Stimulated activated CD4-positive, alpha-beta T cell treated with anti-CD3 and anti-CD28 coated beads, Interleukin-4, amount 100 ng/mL, for 4 hours (primary cell): ENCODE results near the gene RGPD4.
"Not testable (repeated sequence)": the region's sequence is repeated elsewhere in the genome, so short reads cannot be mapped to it uniquely, and the experiment has no call there.

Experiments
- DNase-seq, 2 experiments: peaks; one replicate each; pipeline ENCODE4 v3.0.0-alpha.2; 2020

RGPD4 gene

DNA sequence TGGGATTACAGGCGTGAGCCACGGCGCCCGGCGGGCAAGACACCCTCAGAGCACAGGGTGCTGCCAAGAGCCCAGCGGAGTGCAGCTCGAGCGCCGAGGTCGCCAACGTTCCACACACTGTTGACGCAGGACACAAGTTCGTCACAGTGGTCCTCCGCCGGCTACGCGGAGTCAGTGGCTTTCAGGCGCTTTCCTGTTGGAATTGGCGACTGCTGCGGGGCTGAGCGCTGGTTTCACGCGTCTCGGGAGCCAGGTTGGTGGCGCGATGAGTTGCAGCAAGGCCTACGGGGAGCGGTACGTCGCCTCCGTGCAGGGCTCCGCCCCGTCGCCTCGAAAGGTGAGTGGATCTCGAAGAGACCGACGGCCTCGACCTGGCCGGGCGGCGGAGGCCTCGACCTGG is at the start of gene RGPD4:
TSS of gene RGPD4 (plus strand) at position 144 of the 400 bp plus-strand sequence. CDS start at position 266, 122 bp downstream.
- DNase-seq, result not testable (repeated sequence)

- DNase-seq, result no peak
These were observed 48.7 kb upstream of the RGPD4 start for GRCh38 chr2:107777974-107778373.

DNA sequence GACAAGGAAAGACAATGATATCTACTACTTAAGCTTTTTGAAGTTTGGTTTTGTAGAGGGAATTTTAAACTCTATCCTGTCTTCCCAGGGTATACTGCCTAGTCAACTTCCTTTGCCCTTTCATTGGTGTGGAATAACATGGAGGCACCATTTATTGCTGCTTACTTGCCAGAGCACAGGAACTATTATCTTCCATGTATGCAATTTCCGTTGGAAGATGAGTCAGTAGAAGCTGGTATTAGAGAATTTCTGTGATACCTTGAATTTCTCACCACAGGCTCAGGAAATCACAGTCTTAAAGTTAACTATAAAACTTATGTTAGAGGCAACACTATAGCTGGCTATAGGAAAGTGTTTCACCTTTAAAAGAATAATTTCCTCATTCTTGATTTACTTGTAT is 40.9 kb upstream of the RGPD4 start:
- DNase-seq, result no peak

DNA sequence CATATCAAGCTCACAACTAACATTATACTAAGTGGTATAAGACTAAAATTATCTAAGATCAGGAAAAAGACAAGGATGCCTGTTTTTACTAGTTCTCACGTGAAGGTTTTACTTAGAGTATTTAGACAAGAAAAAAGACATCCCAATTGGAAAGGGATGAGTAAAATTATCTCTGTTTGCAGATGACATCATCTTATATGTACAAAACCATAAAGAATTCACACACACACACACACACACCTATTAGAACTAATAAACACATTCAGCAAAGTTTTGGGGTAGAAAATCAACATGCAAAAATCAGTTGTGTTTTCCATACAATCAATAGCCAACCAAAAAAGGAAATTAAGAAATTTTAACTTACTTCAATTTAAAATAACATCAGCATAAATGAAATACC is 35.9 kb upstream of the RGPD4 start:
- DNase-seq, result no peak

DNA sequence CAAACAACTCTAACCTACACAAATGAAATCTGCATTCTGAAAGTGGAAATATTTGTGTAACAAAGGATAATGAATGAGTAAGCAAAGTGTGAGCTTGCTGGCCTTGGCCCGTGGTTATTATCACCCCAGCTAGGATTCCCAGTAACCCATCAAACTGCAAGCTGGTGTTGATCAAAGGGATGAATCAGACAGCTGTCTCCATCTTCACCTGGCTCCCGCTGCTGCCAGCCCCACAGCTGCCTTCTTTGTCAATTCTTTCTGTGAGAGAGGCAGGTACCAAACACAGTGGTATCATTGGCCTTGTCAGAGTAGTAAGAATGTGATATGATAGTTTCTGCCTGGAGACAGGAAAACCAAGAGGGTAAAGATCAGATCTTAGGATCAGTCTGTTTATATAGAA is 25.2 kb upstream of the RGPD4 start:
- no peak for DNase-seq

GRCh38 chr2:107804608-107805498 is 21.8 kb upstream of the RGPD4 start:
- no peak for DNase-seq

- DNase-seq, result no peak
These were observed 19.8 kb upstream of the RGPD4 start for GRCh38 chr2:107806901-107807300.

DNA sequence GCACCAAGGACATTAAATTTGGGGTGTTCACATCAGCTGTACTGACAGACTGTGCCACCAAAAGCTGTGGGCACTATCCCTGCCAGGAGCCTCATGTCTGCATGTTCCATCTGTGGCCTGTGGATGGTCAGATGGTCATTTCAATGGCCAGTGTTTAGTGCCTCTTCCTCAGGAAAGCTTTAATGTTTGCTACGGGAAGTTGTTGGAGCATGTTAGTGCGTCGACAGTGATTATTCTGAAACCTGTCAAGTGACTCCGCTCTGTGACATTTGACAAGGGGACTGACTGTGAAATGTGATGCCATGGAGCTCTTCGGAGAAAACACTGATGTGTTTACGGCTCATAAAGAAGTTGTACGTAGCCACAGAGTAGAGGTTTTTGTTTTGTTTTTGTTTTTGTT is 18.7 kb upstream of the RGPD4 start:
- no peak for DNase-seq

DNA sequence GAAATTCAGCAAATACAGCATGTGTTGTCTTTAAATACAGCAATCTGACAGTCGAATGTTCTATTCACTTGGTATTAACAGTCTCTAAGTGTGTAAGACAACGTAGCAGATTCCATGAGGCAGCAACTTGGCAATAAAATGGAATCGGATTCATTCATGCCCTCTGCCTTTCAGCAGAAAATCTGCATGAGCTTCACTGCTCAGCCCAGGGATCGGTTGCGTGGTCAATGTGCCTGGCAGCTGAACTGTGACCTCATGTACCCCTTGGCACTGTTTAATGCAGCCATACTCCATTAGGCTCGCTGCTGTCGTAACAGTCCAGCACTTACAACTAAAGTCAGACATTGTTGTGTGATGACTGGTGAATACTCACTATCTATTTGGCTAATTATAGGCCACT is 17.7 kb upstream of the RGPD4 start:
- no peak for DNase-seq

DNA sequence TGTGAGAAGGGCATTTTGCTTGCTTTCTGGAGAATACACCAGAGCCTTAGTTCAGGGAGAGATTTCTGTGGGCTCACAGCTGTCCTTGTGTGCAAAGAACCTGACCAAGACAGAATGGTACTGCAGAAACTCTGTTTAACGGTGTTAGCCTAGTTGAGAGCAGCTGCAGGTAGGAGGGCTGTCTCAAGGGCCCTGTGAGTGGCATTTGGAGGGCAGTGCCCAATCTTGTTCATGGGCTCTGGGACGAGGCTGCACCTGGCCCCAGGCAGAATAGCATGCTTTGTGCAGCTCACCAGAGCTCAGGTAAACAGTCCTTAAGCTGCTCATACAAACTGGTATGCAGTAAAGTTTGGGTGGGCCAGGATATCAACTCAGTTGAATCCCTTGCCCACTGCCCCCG is 16.9 kb upstream of the RGPD4 start:
- DNase-seq, result no peak

DNA sequence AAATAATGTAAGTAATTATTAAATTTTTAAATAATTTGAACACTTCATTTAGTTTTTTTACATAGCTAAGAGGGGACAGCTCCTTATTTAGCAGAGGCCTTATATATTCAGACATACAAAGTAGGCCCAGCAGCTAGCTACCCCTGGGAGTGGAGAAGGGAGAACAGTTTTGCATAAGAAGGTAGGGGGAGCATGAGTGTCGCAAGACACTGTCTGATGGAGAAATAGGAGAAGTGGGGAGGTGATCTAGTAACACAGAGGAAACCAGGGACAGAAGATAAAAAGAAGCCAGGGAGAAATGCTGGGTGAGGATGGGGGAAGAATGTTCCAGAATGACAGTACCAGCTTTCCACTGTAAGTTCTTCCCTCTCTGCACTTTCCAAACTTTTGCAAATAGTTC is 16.0 kb upstream of the RGPD4 start:
- no peak for DNase-seq

DNA sequence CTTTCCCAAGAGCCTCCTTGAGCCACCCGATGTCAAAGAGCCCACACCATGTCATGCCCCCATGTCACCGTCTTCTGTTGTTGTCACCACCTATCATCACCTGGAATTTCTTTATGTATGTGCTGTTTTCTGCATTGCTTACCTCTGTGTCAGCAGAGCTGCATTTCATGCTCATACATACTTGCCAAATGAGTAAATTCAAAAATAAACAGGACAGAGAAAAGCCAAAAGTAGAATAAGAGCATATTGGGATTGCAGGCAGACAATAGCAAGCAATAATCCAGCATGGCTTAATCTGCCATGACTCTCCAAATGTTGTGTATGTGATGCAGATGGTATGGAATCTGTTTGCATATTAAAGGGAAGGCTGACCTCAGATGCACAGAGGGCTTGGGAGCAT is 15.3 kb upstream of the RGPD4 start:
- no peak for DNase-seq

DNA sequence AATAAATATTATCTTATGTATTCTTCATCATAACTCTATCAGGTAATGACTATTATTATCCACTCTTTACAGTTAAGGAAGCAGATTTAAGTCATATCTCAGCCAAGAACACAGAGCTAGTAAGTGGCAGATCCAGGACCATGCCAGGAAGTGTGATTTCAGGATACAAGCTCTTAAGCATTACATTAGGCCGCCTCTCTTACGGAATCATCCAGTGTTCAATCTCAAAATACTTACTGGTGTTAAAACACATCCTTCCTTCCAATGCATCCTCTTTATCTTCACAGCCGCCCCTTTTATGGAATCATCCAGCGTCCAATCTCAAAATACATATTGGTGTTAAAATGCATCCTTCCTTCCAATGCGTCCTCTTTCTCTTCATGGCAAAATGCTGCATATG is 14.7 kb upstream of the RGPD4 start:
- no peak for DNase-seq

GRCh38 chr2:107817378-107817777 is 9.3 kb upstream of the RGPD4 start:
- DNase-seq, result no peak

- no peak for DNase-seq
These were observed 4.4 kb upstream of the RGPD4 start for GRCh38 chr2:107822302-107822701.

DNA sequence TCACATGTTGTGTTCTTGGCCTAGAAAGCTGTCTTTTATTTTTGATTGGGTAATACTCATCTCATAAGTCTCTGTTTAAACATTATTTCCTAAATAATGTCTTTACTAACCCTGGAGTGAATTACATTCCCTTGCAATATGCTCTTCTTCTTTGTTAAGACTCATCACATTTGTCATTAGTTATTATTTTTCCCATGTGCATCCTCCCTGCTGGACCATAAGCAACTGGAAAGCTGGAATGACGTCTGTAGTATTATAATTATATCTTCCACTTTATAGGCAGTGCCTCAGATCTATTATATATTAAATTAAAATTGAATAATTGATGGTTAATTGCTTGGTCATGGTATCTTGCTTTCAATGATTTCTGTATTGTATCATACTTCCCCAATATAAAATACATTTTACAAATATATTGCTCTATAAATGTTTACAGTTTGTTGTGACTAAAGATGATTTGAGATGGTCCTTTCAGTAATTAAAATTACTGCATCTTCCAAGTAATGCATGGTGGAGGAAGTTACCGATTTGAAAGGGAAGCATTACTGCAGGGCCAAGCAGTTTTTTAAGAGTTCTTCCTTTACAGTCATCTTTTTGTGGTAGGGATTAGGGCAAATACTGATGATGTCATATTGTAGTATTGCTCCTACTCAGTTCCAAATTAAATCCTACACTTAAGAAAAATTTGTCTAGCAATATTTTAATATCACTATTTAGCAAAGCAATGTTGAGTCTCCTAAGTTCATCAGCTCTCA is 2.1 kb upstream of the RGPD4 start:
- no peak for DNase-seq

GRCh38 chr2:107825206-107825563 is 1.5 kb upstream of the RGPD4 start:
- DNase-seq, result no peak

DNA sequence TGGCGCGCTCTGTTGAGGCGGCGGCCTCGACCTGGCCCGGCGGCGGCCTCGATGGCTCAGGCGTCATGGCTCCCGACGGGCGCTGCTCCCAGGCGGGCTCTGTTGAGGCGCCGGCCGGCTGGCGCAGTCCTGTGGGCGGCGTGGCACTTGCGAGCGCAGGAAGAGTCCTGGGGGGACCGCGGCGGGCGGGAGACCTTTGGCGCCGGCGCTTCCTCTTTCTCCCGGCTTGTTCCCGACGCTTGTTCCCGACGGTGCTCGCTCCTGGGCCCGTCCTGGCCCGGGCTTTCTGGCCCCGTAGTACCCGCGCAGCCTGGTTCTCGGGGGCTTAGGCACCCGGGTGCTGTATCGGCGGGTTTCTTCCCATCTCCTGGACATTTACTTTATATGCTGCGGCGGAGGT is 2.8 kb downstream of the RGPD4 start:
- not testable (repeated sequence) for DNase-seq

GRCh38 chr2:107833152-107833551 is 6.5 kb downstream of the RGPD4 start:
- not testable (repeated sequence) for DNase-seq

DNA sequence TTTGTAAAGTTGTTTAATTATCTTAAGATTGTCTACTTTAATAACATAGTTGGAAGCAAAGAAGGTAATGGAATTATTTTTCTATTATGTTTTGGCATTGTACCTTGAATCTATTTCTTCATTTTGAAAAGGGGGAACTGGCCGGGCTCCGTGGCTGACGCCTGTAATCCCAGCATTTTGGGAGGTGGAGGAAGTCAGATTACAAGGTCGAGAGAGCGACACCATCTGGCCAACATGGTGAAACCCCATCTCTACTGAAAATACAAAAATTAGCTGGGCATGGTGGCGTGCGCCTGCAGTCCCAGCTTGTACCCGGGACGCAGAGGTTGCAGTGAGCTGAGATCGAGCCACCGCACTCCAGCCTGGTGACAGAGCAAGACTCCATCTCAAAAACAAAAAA is 6.9 kb downstream of the RGPD4 start:
- DNase-seq, result not testable (repeated sequence)

- DNase-seq, result not testable (repeated sequence)
These were observed 89.4 kb downstream of the RGPD4 start for GRCh38 chr2:107916121-107916520.

DNA sequence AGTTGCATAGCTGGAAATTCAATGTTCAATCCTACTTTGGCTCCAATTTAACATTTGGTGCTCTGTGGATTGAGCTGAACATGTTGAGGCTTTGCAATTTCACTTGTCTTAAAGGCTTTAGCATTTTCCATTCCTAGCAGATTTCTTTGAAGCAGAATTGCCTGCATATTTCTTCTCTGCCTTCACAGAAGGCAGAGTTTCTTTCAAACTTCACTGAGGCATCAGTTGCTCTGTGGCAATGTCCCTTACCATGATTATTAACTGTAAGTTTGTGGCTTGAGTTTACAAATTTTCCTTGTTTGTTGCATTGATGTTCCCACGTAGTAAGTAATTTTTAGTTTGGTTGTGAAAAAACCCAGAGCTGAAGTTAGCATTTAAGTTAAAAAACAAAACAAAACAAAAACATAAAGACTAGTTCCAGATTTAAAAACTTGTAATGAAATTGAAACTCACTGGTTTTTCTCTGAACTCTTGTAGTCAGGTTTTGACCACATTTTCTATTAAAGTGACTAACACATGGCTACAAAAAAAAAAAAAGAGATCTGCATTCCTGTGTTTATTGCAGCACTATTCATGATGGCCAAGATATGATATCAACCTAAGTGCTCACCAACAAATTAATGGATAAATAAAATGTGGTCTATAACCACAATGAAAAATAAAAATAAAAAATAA is 90.1 kb downstream of the RGPD4 start:
- DNase-seq, result not testable (repeated sequence)

DNA sequence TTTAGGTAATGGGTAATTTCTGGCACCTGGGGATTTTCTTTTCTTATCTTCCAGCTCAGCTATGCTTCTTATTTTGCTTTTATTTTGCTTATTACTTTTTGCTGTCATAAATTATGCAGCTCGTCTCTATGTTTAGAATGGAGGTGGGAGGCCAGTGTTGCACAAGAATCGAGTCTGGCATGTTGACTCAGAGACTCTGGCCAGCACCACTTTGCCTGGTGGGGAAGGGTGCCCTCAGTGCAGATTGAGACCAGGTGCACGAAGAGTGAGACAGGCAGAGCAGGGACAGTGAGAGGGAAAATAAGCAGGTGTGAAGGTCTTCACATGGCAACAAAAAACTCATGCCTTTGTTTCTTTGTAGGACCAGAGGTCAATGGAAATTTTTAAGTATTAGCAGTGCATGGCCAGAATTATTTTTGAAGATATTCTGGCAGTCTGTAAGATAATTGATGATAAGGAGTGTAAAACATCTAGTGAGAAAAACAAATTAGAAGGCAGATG is 100.4 kb downstream of the RGPD4 start:
- DNase-seq, result no peak
